ENCODE measurements around the gene TOMM34. TPM values are rescaled to one million over a fixed set of nuclear protein-coding genes. Genes with fewer than 3 reads are reported as not detected.

TOMM34 gene
- total RNA-seq, 1 donor from 2014 or later, result 62.3 TPM

DNA sequence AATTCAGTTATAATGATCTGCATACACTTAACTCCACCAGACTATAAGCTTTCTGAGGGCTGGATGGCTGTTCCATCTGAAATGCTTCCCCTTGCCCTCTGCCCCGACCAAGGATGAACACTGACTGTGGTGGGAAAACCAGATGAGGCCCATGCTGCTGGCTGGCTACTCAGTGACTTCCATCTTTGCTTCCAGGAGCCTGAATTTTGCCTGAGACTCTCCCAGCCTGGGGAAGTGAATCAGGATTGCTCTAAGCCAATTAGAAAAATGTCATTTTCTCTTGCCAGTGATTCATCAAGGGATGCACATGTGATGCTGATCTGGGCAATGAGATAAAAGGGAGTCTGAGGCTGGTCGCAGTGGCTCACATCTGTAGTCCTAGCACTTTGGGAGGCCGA, 1.7 kb upstream of the TOMM34 start:
- Histone ChIP-seq H3K27me3 (ENCODE audit: control insufficient read depth, insufficient read depth, low read length) (no peaks in the 10 kb centered on the region), H3K4me3 (ENCODE audit: low read depth, low read length) (no peak overlapping the region), H3K36me3 (ENCODE audit: control insufficient read depth, insufficient read depth, low read length) (no peaks in the 10 kb centered on the region)
- peak; percentile 16 for DNase-seq (ENCODE audit: low read depth)
- no peak for TF ChIP-seq CTCF (IDR thresholded peaks at IDR 0.05; ENCODE audit: insufficient read depth, low read length, poor library complexity, severe bottlenecking)

- H3K27me3 ChIP-seq (ENCODE audit: control insufficient read depth, insufficient read depth, low read length), result no peaks in the 10 kb centered on the region
Observed at GRCh38 chr20:44961011-44961869, 1.0 kb upstream of the TOMM34 start.

GRCh38 chr20:44959638-44960102, 527 bp downstream of the TOMM34 start:
- DNase-seq (ENCODE audit: low read depth), result peak; percentile 47
- H3K27me3 ChIP-seq (ENCODE audit: control insufficient read depth, insufficient read depth, low read length), result no peaks in the 10 kb centered on the region
- H3K36me3 ChIP-seq (ENCODE audit: control insufficient read depth, insufficient read depth, low read length), result peaks cover 2% of the 10 kb centered on the region
- H3K4me3 ChIP-seq (ENCODE audit: low read depth, low read length), result peak overlapping the region; percentile 72
- TF ChIP-seq CTCF (IDR thresholded peaks at IDR 0.05; ENCODE audit: insufficient read depth, low read length, poor library complexity, severe bottlenecking), result no peak

More at GRCh38 chr20:44961011-44961869, 1.0 kb upstream of the TOMM34 start:
- no peak for TF ChIP-seq CTCF (IDR thresholded peaks at IDR 0.05; ENCODE audit: insufficient read depth, low read length, poor library complexity, severe bottlenecking)
- Histone ChIP-seq H3K36me3 (ENCODE audit: control insufficient read depth, insufficient read depth, low read length) (no peaks in the 10 kb centered on the region), H3K4me3 (ENCODE audit: low read depth, low read length) (no peak overlapping the region)
- no peak for DNase-seq (ENCODE audit: low read depth)

DNA sequence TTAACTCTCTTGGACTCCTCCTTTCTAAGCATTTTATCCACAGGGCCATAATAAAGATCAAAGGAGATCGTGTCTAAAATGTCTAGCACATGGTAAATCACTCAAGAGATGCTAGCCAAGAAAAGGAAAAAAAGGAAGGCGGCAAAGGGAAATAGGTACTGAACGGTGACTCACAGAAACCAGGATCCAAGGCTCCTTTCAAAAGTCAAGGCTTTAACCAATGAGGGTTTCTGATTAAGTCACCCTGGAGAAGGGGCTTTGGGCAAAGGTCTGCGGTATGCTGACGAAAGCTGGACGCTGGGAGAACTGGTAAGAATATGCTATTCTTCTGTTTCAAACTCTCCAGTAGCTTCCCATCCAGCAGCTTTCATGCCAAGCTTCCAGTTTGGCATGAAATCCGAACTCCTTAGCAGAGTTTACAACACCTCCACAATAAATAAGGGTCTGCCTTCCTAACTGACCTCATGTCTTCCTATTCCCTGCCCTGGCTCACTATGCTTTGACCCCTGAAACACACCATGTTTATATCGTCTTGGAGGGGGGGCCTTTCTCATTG, 1.0 kb downstream of the TOMM34 start:
- peak overlapping the region; percentile 72 for H3K4me3 ChIP-seq (ENCODE audit: low read depth, low read length)
- no peak for TF ChIP-seq CTCF (IDR thresholded peaks at IDR 0.05; ENCODE audit: insufficient read depth, low read length, poor library complexity, severe bottlenecking)
- DNase-seq (ENCODE audit: low read depth), result no peak
- peaks cover 2% of the 10 kb centered on the region for H3K36me3 ChIP-seq (ENCODE audit: control insufficient read depth, insufficient read depth, low read length)
- no peaks in the 10 kb centered on the region for H3K27me3 ChIP-seq (ENCODE audit: control insufficient read depth, insufficient read depth, low read length)

DNA sequence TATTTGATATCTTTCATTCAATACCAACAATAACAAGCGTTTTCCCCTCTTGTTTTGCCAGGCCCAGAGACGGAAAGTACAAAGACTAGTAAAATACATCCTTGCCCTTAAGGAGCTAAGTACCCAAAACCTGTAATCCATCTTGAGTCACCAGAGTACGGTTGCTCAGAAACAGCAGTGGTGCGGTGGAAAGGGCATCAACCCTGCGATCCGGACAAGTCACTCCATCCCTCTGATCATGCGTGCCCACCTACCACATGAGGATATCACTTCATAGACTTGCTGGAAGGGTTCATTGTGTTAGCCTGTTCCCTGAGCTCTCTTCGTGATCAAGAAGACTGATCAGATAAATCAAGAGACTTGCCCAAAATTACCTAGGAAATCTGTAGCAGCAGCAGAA, 1.9 kb downstream of the TOMM34 start:
- Histone ChIP-seq H3K4me3 (ENCODE audit: low read depth, low read length) (no peak overlapping the region), H3K27me3 (ENCODE audit: control insufficient read depth, insufficient read depth, low read length) (no peaks in the 10 kb centered on the region), H3K36me3 (ENCODE audit: control insufficient read depth, insufficient read depth, low read length) (peaks cover 2% of the 10 kb centered on the region)
- TF ChIP-seq CTCF (IDR thresholded peaks at IDR 0.05; ENCODE audit: insufficient read depth, low read length, poor library complexity, severe bottlenecking), result no peak
- no peak for DNase-seq (ENCODE audit: low read depth)
